Measurements from ENCODE around the gene DMAC1.

DMAC1 gene

DNA sequence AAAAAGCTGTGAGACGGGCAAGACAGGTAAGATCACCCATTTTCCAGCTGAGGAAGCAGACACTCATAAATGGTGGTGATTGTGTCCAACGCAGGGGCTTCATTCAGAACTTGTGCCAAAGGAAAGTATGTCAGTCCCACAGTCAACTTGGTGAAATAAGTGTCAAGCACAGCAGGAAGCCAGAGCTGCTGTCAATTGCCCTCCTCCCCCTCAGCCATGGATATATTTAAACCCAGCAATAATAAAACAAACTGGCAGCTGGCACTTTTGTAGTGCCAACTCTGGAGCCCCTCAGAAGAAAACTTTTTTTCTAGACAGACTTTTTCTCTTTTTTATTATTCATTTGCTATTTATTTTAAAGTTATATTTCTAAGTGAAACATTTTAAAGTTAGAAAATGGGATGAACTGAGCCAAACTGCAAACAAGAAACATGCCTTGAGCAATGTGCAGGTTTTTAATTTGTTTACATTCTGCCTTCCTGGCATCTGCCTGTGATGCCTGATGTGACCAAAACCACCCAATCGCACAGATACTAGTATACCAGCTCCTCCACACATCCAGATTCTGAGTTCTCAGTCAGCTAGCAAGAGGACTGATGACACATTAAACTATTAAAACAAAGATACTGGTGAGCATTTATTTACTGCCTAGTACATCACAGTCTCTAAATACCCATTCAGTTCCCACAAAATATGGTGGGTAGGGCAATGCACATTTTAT is 17.0 kb downstream of the DMAC1 start:
- DNase-seq, result no peak

DNA sequence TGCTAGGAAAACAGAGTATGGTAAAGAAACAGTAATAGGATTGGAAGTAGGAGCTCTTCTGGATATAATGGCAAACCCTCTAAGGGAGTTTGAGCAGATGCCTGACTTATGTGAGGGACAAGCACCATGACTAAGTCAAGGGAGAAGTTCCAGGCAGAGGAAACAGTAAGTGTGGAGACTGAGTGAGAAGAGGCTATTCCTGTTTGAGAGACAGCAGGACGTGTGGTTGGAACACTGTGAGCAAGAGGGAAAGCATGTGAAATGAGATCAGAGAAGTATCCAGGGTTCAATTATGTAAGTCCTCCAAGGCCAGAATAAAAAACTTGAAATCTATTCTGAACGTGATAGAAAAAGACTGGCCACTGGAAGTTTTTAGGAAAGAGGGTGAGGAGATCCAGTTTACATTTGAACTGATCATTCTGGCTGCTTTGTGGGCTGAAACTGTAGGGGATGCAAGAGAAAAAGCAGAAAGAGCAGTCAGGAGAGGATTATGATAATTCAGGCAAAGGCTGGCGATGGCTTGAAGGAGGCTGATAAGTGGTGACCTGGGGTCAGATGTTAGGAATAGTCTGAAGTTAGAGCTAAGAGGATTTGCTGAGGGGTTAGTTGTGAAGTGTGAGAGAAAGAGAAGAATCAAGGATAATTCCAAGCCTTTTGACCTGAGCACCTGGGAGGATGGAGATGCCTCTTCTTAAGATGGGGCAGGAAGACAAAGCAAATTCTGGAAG is 19.2 kb downstream of the DMAC1 start:
- no peak for DNase-seq

- DNase-seq, result no peak
These were observed 20.6 kb downstream of the DMAC1 start for GRCh38 chr9:7778851-7779600.

- DNase-seq, result no peak
These were observed 21.8 kb downstream of the DMAC1 start for GRCh38 chr9:7777771-7778170.

- no peak for DNase-seq
These were observed 29.5 kb downstream of the DMAC1 start for GRCh38 chr9:7770111-7770510.

GRCh38 chr9:7762600-7762999 is 37.0 kb downstream of the DMAC1 start:
- DNase-seq, result no peak

DNA sequence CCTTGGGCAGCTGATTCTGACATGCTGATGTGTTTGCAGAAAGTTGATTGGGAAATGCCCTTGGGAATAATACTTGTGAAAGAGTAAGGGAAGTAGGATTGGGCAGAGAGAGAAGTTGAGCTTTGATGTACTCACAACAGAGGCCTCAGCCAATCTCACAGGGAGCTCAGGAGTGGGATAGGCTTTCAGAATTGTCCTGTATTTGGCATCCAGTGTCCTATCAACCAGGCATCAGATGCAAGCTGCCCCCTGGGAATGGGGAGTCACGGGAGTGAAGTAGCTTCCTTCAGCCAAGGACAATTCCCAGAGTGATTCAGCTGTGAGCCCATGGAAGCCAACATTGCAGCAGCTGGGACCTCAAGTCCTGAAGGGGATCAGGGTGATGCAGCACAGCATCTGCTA is 39.6 kb downstream of the DMAC1 start:
- DNase-seq, result no peak

DNA sequence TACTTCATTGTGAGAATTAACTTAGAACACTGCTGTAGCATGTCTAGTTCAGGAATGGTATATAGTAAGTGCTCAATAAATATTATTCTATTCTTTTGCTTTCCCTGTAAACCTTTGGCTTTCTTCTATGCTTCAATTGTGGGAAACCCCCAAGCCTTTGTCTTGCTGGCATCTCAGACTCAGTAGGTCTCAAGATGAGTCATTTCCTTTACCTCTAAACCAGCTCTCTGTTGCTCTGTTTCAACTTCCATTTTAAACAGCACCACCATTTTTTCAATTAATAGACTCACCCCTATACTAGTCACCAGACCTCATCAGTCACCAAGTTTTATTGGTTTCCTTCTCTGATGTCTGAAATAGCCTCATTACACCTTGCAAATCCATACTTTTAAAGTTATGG is 43.5 kb downstream of the DMAC1 start:
- no peak for DNase-seq

GRCh38 chr9:7752481-7752880 is 47.1 kb downstream of the DMAC1 start:
- DNase-seq, result no peak

Data from NCI-H2029 treated with DMSO at 0.1 percent for 48 hours (cell line).